GM19397 (cell line): ENCODE results near the gene CHRNA3.

Experiments used
- ATAC-seq: cut with Tn5 transposase; IDR thresholded peaks from one replicate; pipeline ENCODE4 v1.9.1; 2021; ENCODE audit warnings: mild to moderate bottlenecking, moderate library complexity; ENCODE audit not compliant: unreplicated experiment

CHRNA3 gene

DNA sequence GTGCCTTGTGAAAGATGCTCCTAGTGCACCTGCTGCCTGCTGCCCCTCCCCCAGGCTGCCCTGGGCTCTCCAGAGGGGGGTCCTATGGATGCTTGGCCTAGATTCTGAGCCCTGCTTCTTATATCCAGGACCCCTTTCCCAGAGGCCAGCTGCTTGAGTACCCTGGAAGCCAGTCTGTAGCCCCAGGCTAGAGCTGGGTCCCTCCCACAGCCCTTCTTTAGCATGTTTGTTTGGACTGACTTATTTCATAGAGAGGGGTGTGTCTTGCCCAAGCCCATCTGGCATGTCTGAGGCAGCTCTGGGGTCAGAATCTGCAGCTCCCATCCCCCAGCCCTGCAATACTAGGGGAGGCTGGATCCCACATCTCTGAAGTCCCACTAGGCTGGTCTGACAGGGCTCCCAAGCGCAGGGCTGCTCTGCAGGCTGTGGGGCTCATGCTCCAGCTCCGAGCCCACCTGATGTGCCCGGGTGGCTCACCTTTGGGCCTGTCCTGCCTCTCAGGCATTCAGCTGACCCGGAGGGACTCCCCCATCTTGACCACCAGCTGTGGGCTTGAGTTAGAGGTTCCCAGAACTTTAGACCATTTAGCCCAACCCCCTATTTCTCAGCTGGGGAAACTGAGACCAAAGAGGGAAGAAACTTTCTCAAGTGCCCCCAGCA is 17.1 kb upstream of the CHRNA3 start:
- no peak for ATAC-seq

DNA sequence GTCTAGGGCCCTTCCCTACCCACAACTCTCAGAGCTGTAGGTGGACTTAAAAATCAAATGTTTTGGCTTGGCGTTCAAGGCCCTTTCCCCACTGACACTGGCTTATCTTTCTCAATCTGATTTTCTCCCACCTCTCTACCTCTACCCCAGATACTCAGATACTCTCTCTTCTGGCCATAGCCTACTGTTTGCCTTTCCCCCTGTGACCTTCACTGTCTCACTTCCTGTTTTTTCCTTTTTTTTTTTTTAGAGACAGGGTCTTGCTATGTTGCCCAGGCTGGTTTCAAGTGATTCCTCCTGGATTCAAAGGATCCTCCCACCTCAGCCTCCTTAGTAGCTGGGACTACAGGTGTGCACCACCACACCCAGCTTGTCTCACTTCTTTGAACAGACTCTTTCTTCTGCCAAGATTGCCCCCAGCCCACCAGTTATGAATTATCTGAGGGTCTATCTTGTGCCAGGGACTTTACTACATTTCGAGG is 15.6 kb upstream of the CHRNA3 start:
- ATAC-seq, result no peak

DNA sequence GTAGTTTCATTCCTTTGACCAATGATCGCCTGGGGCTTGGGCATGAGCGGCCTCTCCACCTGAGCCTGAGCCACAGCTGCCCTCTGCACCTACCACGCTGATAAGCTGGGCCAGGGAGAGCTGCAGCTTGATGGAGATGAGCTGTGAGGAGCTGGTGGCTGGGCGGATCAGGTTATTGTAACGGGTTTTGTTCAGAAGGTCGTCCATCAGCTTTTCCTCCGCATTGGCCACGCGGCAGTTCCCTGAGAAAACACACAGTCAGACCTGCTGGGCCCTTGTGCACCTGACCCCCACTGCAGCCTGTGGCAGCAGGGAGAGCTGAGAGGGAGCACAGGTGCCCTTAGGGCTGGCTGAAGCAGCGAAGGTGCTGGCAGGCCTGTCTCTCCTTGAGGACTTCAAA is 14.6 kb upstream of the CHRNA3 start:
- no peak for ATAC-seq

DNA sequence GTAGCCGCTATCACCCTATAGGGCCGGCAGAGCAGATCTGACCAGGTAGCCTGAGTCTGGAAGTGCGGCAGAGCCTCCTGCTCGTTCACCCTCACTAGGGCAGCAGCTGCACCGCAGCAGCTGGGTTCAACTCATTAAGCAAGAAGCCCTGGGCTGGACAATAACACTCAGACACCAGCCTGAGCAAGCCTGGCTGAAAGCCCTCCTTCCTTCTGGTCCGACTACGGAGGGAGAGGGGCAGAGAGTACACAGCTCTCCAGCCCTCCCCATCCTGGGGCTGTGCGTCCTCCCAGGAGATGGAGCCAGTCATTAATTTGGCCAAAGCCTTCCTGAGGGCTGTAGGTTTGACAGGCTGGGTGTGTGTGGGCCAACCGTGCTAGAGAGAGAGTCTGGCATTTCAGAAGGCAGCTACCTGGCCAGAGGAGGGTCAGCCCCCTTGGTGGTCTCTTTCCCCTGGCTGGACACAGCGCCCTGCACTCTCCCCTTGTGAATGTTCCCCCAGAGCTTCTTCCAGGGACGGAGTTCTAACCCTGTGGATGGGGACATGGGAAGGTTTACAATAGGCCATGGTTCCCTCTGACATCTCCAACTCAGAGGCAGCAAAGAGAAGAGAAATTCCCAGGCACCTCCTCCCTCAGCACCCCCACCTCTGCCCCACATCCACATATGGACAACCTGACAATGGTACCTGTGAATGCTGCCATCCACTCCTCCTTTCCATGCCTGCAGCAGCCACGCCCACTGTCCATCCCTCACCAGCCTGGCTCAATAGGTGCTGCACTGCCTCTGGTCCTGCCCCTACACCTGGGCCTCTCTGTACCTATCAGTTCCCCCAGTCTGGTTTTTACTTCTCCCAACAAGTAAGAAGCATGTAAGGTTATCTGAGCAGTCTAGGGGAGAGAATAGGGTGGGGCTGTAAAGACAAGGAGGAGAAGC is 13.7 kb upstream of the CHRNA3 start:
- ATAC-seq, result no peak

DNA sequence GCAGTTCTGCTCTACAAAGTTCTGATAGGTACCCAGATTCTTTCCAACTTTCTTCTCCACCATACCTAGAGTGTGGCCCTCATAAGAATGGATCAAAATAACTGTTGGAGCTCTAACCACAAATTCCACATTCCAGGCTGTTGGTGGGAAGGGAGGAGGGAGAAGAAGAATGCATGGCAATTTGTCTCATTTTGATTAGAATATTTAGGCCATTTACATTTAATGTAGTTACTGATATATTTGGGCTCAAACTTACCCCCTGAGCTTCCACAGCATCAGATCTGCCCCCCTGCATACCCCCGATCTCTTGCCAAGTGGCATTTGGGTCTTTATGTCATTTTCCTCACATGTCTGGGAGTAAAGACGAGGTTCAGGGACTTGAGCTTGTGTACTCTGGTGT is 12.6 kb upstream of the CHRNA3 start:
- ATAC-seq, result no peak

DNA sequence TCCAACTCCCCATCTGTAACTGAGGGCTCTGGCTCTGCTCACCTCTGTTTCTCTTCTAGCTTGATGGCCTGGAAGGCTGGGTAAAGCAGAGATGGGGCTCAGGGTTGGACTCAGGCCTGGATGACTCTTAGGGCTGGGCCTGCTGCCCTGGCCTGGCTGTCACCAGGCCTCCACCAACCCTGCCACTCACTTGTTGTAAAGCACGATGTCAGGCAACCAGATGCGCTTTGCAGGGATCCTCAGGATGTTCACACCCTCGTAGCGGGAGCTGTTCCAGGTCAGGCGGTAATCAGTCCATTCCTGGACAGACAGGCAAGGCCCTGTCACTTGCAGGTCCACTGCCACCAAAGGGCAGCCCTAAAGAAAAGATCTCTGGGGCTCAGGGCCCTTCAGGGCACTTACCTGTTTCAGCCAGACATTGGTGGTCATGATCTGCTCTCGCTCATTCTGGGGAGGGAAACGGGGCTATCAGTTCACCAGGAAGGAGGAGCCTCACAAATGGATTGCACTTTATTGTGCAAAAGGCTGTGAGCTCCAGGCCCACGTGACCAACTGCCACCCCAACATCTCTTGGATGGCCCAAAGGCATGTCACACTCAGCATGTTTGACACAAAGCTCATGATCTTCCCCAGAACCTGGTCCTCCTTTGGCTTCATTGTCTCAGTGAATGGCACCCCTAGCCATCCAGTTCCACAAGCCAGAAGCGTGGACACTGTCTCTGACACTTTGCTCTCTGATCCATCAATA is 10.3 kb upstream of the CHRNA3 start:
- ATAC-seq, result no peak

DNA sequence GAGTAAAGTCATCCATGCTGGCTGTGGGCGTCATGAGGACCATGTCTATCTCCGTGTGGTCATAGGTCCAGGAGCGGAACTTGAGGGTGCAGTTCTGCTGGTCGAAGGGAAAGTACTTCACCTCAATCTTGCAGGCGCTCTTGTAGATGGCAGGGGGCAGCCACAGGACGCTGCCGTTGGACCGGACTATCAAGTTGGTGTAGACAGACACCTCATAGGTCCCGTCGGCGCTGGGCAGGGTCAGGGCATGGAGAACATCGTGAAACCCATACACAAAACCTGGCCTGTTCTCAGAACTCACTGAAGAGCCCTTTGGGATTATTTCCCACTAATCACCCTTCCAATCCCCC is 8.9 kb upstream of the CHRNA3 start:
- no peak for ATAC-seq

DNA sequence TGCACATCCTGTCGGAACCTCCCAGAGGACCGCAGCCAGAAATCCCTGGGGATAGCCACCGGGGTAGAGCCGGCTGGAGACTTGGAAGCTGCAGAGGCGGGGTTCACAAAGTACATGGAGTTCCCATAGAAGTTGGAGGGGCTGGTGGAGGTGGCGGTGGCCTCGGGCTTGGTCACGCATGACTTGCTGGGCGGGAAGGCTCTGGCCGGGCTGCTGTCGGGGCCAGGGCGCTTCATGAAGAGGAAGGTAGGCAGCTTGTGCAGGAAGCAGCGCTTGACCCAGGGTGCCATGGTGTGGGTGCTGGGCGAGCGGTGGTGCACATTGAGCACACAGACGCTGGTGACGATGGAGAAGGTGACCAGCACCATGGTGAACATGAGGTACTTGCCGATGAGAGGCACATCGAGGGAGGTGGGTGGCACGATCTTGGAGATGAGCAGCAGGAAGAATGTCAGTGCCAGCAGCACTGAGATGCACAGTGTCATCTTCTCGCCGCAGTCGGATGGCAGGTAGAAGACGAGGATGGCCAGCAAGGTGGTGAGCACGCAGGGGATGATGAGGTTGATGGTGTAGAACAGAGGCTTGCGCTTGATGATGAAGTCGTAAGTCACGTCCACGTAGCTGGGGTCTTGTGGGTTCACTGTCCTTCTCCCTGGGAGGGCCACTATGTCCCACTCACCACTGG is 8.4 kb upstream of the CHRNA3 start:
- no peak for ATAC-seq

DNA sequence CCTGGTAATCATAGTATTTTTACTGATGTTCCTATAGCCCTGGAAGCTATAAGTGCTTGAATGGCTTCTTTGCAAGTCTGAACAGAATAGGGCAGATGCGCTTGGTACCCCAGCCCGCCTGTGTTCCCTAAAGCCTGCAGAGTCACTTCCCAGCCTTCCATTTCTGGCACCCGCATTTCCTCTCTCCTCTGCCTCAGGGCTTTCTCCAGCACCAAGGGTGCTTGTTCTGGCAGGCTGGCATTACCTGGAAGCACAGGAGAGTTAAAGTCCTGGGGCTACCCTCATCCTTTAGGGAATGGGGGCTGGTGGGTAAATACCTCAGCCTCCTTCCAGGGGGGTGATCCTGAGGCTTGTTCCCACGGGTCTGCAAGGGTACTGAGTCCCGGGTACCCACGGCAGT is 7.4 kb upstream of the CHRNA3 start:
- ATAC-seq, result no peak

DNA sequence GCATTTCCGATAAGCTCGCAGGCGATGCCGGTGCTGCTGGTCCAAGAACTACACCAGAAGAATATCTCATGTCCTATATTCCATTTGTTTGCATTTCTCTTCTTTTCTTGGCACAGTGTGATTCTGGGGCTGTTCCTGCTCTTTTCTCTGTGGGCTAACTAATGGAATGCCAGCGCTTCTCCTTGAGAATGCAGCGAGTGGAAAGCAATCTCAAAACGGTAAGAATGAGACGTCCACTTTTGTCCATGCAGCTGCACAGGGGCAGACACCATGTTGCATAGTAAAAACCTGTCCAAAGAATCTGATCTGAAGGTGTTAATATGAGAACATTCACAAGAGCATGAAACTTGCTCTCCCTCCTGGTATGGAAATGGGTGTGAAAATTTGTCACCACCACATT is 6.6 kb upstream of the CHRNA3 start:
- no peak for ATAC-seq

DNA sequence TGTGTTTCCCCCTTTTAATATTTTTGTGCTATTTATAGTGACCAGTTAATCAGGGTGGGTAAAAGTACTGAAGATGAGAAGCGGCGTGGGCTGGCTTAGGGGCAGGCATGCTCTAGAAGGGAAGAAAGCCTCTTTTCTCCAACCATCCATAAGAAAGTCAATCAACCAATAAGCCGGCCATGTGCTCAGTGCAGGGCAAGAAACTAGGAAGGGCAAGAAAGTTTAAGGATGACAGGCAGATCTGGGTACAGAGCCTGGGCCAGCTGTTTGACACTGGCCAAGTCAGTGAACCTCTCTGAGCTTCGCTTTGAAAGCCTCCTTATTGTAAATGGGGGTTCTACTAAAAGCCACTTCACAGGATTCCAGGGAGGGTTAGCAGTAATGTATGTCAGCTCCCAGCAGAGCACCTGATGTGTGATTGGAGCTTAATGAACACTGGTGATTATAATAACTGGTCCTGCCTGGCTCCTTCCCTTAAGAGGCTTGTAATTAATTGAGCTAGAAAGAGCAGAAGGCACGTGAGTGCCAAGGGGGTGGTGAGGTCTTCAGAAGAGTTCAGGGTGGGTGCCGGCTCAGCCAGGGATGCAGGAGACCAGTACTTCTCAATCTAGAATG is 5.7 kb upstream of the CHRNA3 start:
- no peak for ATAC-seq

DNA sequence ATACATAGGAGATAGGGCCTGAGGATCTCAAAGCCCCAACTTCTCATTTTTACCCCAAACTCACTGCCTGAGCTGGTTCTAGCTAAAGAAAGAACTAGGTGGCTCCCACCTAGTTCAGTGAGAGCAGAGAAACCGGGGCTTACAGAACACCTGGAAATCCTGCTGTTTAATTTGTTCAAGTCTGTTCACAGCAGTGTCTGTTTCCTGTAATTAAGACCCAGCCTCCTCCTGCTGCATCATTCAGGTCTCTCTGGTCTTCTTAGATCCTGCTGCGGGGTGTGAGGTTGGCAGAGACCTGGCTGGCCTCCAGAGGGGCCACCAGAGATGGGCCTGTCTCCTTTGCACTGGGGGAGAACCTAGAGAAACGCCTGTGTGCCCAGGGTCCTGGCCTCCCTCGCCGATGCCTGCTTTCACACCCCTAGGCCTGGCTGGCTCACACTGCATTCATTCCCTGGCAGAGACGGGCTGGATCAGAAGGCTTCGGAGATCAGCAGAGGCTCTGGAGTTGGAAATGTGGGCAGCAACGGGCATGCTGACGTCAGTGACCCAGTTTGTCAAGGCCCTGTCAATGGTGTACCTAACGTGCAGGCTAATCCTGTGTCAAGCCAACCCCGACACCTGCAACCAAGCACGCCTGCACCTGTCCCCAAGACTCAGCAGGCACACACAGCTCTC is 4.9 kb upstream of the CHRNA3 start:
- no peak for ATAC-seq

DNA sequence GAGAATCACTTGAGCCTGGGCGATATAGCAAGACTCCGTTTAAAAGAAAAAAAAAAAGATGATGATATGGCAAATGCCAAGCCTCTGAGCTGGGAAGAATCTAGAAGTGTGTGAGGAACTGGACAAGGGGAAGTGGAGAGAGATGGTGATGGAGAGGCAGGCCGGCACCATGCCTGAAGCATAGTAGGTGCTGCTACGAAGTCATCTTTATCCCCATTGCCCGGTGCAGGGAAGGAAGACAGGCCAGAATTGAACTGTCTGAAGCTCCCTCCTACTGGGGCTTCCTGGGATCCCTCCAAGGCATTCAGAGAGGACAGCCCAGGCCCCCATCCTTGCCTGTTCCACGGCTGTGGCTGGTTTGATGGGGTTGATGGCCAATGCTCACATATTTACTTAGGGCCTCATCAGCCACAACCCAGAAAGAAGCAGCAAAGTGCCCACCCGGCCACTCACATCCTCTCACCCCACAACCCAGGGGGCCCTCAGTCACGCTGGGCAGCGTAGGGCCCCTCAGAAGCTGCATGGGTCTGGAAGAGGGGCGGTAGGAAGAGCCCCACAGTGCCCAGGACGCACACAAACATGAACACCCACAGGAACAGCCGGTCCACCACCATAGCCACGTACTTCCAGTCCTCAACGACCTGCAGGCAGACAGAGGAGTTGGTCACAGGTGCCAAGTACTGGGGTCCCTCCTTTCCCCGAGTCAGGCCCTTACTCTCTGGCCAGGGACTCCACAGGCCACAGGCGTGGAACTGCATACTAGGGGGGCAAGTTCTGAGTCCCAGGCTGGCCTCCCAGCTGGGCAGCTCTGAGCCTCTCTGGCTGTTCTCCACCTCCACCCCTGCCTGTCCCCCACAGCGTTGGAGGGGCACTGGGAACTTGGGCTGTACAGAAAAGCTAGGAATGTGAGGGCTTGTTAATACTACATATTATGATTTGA is 4.1 kb upstream of the CHRNA3 start:
- ATAC-seq, result no peak

DNA sequence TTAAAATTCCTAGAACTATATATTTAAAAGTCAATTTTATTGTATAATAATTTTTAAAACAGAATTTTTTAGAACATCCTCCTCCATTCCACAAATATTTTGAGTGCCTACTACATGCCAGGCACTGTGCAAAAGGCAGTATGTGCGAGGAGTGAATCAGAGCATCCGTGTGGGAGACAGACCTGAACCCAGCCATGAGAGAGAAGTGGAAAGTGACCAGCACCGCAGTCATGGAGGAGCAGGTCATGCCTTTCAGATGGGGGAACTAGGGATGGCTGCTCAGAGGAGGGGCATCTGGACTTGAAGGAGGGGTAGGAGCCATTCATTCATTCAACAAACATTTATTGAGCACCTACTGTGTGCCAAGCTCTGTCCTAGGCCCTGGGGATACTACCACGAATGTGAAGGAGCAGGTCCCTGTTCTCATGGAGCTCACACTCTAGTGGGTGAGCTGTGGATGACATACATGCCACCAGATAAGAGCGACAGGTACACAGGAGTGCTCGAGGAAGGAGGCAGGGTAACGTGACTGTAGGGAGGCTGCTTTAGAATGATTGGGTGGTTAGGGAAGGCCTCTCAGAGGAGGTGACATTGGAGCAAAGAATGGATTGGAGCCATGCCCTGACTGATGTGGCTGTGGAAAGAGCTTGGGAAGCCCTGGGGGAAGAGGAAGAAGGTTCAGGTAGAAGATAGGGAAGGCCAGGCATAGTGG is 3.1 kb upstream of the CHRNA3 start:
- no peak for ATAC-seq

DNA sequence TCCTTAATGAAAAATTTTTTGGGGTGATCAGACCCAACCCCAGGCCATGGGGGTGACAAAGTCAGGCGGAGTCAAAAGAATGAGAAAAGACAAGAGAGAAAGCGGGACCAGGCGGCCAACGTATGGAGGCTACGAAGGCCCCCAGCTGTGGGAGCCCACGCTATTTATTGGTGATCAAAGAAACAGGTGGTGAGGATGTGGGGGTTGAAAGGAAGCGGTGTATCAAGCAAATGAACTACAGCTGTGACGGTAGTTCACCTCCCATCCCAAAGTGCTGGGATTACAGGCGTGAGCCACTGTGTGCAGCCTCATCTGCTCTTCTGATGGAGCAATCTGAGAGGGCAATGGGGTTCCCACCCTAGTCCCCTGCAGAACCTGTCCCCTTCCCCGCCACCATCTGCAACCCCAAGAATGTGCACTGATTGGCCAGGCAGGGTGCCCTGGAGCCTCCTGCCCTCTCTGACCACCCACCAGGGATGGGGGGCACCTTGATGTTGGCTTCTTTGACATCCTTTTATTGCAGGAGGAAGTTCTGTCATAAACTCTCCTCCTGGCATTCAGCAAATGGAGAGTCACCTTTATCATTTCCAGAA is 1.1 kb upstream of the CHRNA3 start:
- no peak for ATAC-seq

DNA sequence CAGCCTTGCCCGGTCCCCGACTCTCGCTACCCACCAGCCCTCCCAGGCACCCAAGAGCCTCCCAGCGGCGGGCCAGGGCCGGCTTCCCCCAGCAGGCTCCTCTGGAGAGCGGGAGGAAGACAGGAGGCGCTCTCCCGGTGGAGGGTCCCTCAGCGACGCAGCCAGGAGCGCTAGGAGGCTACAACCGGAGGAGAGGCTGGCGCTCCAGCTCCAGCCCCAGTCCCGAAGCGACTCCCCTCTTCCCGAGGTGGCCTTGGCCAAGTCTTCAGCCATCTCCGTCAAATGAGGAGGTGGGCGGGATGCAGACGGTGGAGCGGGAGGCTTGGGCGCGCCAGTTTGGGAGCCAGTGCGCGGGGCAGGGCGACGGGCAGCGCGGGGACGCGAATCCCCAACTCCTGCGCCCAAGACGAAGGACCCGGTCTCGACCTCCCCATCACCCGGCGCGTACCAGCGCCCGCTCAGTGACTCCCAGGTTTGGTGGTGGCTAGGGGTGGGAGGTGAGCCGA is 722 bp downstream of the CHRNA3 start:
- no peak for ATAC-seq

DNA sequence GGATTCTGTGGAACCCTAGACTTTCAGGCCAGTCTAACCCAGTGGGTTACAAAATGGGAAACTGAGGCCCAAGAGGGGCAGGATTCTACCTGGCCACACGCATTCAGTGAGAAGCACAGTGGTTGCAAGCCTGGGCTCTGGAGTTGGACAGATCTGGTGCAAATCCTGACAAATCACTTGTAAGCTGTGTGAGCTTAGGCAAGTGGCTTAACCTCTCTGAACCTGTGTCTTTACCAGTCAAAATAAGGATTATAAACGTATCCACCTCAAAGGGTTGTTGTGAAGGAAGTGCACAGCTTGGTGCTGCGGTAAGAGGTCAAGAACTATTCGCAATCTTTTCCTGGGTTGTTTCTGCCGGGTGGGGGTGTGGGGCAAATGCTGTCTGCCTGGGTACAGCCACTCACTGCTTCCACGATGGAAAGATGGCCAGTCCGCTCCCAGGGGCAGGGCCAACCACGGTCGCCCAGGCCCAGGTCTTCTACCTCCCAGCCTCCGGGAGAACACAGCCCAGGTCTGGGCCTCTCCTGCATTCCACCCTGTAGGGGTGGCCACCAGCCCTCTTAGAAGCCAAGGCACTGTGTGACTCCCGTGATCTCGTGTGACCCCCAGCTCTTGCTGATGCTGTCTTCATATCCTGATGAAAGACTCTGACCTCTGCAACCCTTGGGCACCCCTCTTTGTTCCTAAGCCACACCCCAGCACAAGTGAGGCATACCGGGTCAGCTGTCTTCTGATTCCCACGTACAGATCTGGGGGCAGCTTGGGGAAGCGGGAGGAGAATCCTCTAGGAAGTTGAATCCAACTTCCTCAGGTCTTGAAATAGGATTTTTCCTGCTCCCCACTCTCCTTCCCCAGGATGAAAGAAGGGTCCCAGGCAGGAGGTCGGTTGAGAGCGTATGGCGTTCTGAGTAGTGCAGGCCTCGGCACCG is 1.5 kb downstream of the CHRNA3 start:
- no peak for ATAC-seq
